K562 (cell line): ENCODE measurements around the gene OR6F1.

Experiments
- CREM ChIP-seq: IDR thresholded peaks from 2 replicates; pipeline ENCODE4 v1.6.1; 2014; ENCODE audit warnings: antibody characterized with exemption, low read depth
- CTCF ChIP-seq, 3 experiments: IDR thresholded peaks in 2 of 3; conservative IDR thresholded peaks in 1 of 3; 2 replicates each; pipeline ENCODE4 v1.5.1; 2011 to 2012; ENCODE audit warnings: low read length in 3 of 3, mild to moderate bottlenecking in 3 of 3, control low read depth in 2 of 3, improper control_type of control experiment in 1 of 3, inconsistent platforms in 1 of 3, low read depth in 1 of 3, mixed read lengths in 1 of 3, moderate library complexity in 1 of 3; ENCODE audit not compliant: insufficient read depth in 2 of 3
- HDAC1 ChIP-seq, 2 experiments: fragments of 450-650 bp; IDR thresholded peaks; 2 replicates each; pipeline ENCODE4 v1.6.1; 2016 to 2017; ENCODE audit warnings: inconsistent platforms in 1 of 2, mild to moderate bottlenecking in 1 of 2, moderate library complexity in 1 of 2
- POLR2A ChIP-seq: fragments of 450-650 bp; conservative IDR thresholded peaks from 2 replicates; pipeline ENCODE4 v1.6.1; 2016
- SFPQ ChIP-seq: fragments of 200-400 bp; formaldehyde crosslinking; IDR thresholded peaks from 2 replicates; pipeline ENCODE4 v1.6.1; 2017; ENCODE audit warnings: mild to moderate bottlenecking, low read depth, low read length, moderate library complexity
- ZNF23 ChIP-seq: fragments of 250-450 bp; sonication (Bioruptor Pico); IDR thresholded peaks from 2 replicates; pipeline ENCODE4 v1.4.0; 2020; ENCODE audit warnings: mild to moderate bottlenecking

DNA sequence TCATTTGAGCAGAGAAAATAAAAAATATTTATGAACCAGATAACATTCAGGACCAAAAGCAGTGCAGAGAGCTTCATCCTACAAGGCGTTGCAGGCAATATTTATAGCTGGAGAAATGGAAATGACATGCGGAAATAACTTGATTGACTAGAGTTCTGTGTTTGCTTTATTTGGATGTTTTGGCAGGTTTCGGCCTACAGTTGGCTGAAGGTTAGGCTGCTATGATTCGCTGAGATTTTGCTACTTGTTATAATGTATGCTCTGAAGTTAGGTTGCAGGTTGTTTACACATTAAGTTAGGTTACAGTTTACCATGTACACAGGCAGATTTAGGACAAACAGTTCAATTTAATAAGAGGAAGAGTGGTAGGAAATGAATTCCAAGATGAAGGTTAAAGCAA lies 36.3 kb downstream of the OR6F1 start:
- TF ChIP-seq ZNF23 (CRISPR knock-in tag) (no peak), HDAC1 (IDR thresholded peaks at IDR 0.05) (no peak), SFPQ (no peak), CREM (no peak), POLR2A (no peak), CTCF (IDR thresholded peaks at IDR 0.05 in 2 of 3, conservative IDR thresholded peaks at IDR 0.05 in 1 of 3; ENCODE audit: insufficient read depth in 2 of 3, low read depth in 1 of 3, low read length in 3 of 3) (no peak)
